ENCODE measurements around the gene PFKFB2. TPM values are rescaled to one million over a fixed set of nuclear protein-coding genes. Genes with fewer than 3 reads are reported as not detected.

Gene PFKFB2
- total and polyA plus RNA-seq, 10 donors: 6.8 to 69.5 (median 23.9) TPM

DNA sequence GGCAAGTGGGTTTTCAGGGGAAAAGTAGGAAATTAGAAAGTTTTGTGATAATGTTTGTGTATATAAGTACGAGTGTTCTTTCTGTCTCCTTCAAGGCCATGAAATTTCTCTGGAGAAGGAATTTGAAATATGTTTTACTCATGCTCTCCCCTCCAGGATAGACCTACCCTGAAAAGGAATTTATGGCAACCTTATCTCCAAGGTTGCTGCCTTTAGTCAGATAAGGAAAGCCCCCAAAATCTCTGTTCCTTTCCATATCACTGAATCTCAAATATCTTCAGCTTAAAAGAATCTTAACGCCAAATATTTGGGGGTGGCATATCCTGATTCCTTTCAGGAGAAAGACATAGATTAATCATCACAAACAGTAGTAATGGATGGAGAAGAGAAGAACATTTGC is 35.1 kb downstream of the PFKFB2 start:
- H3K36me3 ChIP-seq: no peaks in the 10 kb centered on the region
- TF ChIP-seq POLR2A (IDR thresholded peaks at IDR 0.05): no peak
- no peak for TF ChIP-seq CTCF (IDR thresholded peaks at IDR 0.05 in 8 of 11, conservative IDR thresholded peaks at IDR 0.05 in 3 of 11)
- TF ChIP-seq POLR2AphosphoS5 (IDR thresholded peaks at IDR 0.05): no peak
- intact Hi-C loops (cut with DNase I; ENCODE audit: low total_unique reads): loop anchor here (5.0 kb wide), 2 partner anchors 94 to 409 kb away; partner anchors contain the start of gene CR1
- 78 to 95% (median 87%) methylated on average over 2 of the region's 2 CpGs for WGBS, 5 donors
- no peaks in the 10 kb centered on the region for H3K9me3 ChIP-seq
- peaks cover 0 to 28% (median 10%) of the 10 kb centered on the region in 6 donors for H3K4me1 ChIP-seq
- H3K27ac ChIP-seq: no peak overlapping the region
- H3K27me3 ChIP-seq (replicated peaks in 1 of 7): no peaks in the 10 kb centered on the region
- DNase-seq: no peak
- no peak overlapping the region for H3K4me3 ChIP-seq

DNA sequence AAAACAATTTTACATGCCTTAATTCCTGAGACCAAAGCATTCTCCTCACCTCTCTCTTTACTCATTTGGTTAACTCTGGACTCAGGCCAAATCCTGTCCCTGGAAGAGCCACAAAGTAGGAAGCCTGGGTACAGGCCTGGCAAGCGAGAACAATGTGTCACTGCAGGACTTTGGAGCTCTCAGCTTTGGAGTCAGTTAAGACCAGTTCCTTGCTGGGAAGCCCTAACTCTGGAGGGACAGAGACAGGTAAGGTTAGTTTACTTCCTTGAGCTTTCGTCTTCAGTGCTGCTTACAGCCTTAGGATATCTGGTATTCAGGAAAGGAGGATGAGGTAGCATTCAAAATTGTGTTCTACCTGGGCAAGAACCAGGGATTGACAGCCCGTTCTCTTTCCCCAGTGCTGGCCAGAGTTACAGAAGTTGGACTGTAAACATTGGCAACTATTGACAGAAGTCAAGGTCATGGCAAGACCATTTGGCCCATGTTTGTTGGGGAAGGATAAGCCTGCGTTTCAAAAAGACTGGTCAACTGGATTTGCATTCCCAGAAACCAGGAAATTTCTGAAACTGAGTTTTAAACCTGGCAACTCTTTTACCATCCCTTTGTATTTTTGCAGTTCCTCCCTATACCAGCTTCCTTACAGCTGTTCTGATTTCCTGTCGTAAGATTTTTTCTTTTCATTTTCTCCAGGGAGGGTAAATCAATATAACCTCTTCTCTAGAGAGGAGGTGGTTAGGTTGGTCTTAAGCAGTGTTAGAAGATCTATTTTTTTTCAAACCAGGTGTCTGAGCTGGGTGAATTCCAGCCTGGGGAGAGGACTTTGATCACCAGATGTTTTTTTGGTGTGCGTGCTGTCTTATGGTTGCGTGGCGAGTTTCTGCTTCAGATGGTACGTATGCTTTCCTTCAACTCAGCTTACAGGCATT is 35.9 kb downstream of the PFKFB2 start, which contains the start of gene C4BPB:
Gene C4BPB, plus strand, starts transcription at position 160 of the 926 bp plus-strand sequence. Its CDS starts 672 bp downstream, at position 832.
- intact Hi-C loops (cut with DNase I; ENCODE audit: low total_unique reads): loop anchor here (5.0 kb wide), 2 partner anchors 93 to 408 kb away; partner anchors contain the start of gene CR1
- no peak for TF ChIP-seq CTCF (IDR thresholded peaks at IDR 0.05 in 8 of 11, conservative IDR thresholded peaks at IDR 0.05 in 3 of 11)
- TF ChIP-seq POLR2A (IDR thresholded peaks at IDR 0.05): no peak
- no peak for TF ChIP-seq POLR2AphosphoS5 (IDR thresholded peaks at IDR 0.05)
- Histone ChIP-seq H3K27me3 (replicated peaks in 1 of 7) (no peaks in the 10 kb centered on the region), H3K4me3 (peak within 1 kb of the TSS in 2 of 8 donors; percentile 13 to 26), H3K27ac (no peak within 1 kb of the TSS), H3K4me1 (peaks cover 0 to 28% (median 10%) of the 10 kb centered on the region in 6 donors), H3K9me3 (no peaks in the 10 kb centered on the region), H3K36me3 (no peaks in the 10 kb centered on the region)
- 53 to 74% (median 68%) methylated on average over 9 of the region's 9 CpGs for WGBS, 5 donors
- no peak for DNase-seq

GRCh38 chr1:207089627-207090355 is 36.7 kb downstream of the PFKFB2 start:
- 93 to 94% (median 93%) methylated on average over 17 of the region's 17 CpGs for WGBS, 5 donors
- H3K36me3 ChIP-seq: no peaks in the 10 kb centered on the region
- H3K27me3 ChIP-seq (replicated peaks in 1 of 7): no peaks in the 10 kb centered on the region
- peaks cover 0 to 22% (median 7%) of the 10 kb centered on the region in 6 donors for H3K4me1 ChIP-seq
- no peak overlapping the region for H3K27ac ChIP-seq
- H3K4me3 ChIP-seq: peak overlapping the region in 2 of 8 donors; percentile 13 to 26
- DNase-seq: no peak
- no peaks in the 10 kb centered on the region for H3K9me3 ChIP-seq
- no peak for TF ChIP-seq CTCF (IDR thresholded peaks at IDR 0.05 in 8 of 11, conservative IDR thresholded peaks at IDR 0.05 in 3 of 11)
- TF ChIP-seq POLR2AphosphoS5 (IDR thresholded peaks at IDR 0.05): no peak
- TF ChIP-seq POLR2A (IDR thresholded peaks at IDR 0.05): no peak
- intact Hi-C loops (cut with DNase I; ENCODE audit: low total_unique reads): loop anchor here (5.0 kb wide), 2 partner anchors 93 to 408 kb away; partner anchors contain the start of gene CR1

Measured in spleen (tissue), 11 donors.